GM12891 (cell line): Measurements from ENCODE around the gene SLC15A4.

ENCODE experiments used
- POLR2A ChIP-seq: IDR thresholded peaks from 2 replicates; pipeline ENCODE4 v1.6.1; 2011; ENCODE audit warnings: low read depth, low read length, control low read depth
- POLR2AphosphoS5 ChIP-seq: IDR thresholded peaks from 2 replicates; pipeline ENCODE4 v1.6.1; 2011; ENCODE audit warnings: low read depth, low read length, control low read depth
- SPI1 ChIP-seq: IDR thresholded peaks from 2 replicates; pipeline ENCODE4 v1.6.1; 2011; ENCODE audit warnings: low read depth, low read length, control low read depth

- no peak for TF ChIP-seq SPI1
- no peak for TF ChIP-seq POLR2AphosphoS5
- no peak for TF ChIP-seq POLR2A
Observed at GRCh38 chr12:128815779-128816642, 7.7 kb downstream of the SLC15A4 start.
